IPS DF 19.7 (cell line): Measurements from ENCODE around the gene VAT1L.

Experiments
- DNase-seq: peaks from one replicate; pipeline ENCODE4 v3.0.0-alpha.2; 2013; ENCODE audit warnings: low read depth, low spot score

Gene VAT1L

DNA sequence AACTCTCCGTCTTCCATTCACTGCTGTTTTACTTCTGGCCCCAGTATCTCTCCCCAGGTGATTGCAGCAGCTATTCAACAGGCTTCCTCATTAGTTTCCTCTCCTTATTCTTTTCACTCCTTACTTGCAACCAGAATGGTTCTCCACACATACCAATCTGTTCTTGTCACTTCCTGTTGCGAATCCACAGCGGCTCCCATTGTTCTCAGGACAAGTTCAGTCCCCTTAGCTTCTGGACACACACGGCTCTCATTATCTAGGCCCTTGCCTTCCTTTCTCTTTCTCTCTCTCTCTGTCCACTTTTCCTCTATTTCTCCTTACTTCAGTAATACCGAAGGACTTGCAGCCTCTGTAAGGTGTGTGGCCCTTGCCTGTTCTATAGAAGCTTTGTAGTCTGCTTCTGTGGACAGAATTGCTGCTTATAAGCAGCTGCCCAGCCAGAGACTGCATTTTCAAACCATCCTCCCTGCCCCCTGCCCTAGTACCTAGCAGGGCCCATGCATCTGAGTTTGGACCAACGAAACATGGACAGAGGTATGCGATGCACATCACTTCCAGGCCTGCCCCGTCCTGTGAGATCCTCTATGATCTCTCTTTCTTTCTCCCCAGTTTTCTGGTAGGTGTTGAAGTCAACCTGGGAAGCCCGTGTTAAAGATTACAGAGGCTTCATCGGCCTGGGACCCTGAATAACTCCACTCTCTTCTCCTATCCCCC is 45.7 kb downstream of the VAT1L start:
- DNase-seq = peak; percentile 86

DNA sequence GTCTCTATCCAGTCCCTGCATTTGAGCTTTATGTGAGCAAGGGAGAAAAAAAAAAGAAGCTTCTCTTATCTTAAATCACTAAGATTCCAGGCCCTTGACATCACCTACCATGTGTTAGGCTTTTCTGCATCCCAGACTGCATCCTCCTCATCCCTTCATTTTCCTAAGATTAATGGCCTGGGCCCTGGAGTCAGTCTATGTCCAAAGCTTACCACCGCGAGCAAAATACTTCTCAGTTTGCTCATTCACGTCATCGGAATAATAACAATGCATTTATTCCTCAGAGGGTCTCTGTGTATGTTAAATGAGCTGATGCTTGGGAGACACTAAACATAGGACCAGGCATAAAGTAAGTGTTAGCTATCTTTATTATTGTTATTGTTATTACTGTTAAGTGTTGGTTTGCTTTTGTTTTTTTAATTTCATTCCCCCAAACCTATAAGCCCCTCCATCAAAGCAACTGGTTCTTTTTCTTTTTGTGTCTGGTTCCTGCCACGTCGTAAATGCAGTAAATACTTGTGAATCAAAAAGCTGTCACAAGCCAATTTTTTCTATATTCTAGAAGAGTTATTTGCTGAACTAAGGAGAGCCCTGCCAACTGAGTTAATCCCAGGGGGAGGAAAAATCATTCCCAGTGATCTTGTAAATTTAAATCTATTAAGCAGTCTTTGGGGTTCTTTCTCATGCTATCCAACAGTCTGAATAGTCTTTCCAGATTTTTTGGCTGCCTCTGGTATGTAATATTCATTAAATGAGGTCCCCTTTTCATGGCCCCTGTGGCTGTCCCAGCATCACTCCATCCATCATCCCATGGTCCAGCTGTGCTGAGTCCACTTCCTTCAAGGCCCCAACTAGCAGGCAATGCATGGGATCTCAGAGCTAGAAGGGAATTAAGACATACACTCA is 46.5 kb downstream of the VAT1L start:
- DNase-seq = no peak

GRCh38 chr16:77836801-77837200 is 48.4 kb downstream of the VAT1L start:
- DNase-seq = no peak

DNA sequence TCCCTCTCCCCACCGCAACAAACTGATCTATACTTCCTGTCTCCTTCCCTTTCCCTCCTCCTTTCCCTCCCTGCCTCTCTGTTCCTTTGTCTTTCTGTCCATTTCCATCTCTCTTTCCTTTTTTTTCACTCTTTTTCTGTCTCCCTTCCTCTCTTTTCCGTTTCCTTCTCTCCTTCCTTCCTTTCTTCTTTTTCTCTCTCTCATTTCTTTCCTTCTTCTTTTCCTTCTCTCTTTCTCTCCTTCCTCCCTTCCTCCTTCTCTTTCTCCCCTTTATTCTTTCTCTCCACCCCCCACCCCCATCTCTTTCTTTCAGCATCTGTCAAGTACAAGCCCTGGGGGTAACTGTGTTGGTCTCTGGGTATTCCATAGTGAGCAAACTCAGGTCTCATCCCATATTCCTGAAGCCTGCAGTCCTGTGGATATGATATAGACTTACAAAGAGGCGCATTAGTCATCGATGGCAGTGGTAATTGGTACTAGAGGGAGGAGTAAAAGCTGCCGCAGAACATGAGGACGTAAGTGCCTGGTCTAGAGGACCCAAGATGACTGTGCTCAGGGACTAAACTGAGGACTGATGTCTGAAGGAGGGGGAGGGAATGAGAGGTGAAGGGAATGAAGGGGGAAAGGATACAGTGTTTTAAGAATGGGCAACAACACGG is 50.4 kb downstream of the VAT1L start:
- DNase-seq = no peak

- no peak for DNase-seq
Observed at GRCh38 chr16:77840093-77840492, 51.7 kb downstream of the VAT1L start.

DNA sequence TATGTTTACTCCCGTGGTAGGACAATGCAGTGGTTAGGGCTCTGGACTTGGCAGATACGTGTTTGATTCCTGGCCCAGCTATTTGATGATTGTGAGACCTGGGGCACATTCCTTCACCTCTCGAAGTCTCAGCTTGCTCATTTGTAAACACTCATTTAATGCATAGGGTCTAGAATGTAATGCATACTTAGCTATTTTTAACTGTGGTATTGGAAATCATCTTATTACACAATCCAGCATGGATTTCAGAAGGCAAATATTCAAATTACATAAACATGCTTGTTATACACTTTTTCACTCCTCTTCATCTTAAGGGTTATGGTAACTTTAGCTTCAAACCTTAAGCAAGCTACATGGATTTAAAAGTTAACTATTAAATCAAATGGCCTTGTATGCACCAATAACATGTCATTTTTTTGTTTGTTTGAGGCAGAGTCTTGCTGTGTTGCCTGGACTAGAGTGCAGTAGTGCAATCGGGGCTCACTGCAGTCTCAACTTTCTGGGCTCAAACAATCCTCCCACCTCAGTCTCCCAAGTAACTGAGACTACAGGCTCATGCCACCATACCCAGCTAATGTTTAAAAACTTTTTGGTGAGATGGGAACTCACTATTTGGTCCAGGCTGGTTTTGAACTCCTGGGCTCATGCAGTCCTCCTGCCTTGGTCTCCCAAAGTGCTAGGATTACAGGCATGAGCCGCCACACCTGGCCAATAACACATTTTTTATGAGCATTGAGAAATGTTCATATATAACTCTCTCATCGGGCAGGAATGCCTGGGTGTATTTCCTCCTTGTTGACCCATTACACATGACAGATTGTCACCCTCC is 52.5 kb downstream of the VAT1L start:
- no peak for DNase-seq

DNA sequence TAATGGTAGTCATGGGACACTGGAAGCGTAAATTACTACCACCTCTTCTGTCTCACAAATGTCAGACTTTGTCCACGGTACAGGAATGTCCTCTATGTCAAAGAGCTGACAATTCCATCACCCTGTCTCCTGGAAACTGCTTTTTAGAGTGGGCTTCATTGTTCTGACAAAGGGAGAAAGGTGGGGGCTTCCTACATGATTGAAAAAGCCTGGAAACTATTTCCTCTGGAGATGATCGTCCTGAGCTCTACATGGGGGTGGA is 53.1 kb downstream of the VAT1L start:
- no peak for DNase-seq

- DNase-seq = no peak
Observed at GRCh38 chr16:77842468-77842867, 54.1 kb downstream of the VAT1L start.

GRCh38 chr16:77843405-77843804 is 55.0 kb downstream of the VAT1L start:
- DNase-seq = no peak

- DNase-seq = no peak
Observed at GRCh38 chr16:77844801-77845200, 56.4 kb downstream of the VAT1L start.

DNA sequence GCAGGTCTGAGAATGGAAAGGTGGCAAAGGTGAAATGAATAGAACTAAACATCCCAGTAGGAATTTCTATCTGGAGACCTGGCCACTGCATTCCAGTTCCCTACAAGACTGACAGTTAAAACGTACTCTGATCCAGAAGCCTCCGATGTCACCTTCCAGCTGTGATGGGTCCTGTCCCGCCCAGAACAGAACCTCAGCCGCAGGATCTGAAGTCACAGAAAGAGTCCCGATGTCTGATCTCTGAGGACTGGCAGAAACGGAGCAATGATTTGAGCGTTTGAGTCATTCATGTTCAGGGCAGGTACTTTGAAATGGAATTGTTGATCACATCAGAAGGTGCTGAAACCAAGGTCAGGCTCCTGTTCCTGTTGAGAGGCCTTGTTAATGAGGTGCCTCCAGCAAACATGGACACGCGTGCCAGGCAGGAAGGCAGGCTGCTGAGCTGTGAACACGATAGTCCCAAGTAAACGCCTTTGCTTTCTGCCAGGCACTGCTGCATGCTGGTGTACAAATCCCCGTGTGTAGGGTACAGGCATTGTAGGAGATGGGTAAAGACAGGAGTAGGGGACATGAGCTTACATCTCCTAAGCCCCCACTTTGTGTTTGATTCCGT is 61.4 kb downstream of the VAT1L start:
- DNase-seq = no peak

DNA sequence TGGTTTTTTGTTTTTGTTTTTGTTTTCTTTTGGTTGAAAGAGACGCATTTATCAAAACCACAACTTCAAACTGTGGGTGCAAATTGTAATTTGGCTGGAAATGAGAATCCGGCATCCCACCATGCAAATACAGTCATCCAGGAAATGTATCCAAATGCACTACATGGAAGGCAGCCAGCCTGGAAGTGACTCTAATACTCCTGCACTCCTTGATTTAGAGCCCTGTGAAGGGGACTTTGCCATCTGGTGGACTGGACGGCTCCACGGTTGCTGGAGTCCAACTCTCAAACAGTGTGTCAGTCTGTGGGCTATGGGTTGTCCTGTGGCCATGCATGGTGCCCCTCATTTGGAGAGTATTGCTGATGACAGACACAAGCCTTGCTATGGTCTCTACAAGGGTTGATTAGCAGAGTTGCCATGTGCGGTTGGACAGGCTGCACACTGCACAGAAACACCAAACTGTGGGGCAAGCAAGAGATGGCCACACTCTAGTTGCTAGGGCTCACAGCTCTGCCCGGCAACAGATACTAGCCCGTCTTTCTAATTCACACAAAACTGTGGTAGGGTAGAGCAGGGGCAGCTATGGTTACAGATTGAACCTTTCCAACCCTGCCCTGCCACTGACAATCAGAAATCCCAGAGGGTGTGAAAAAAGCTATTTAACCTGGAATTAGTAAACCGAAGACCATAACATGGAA is 62.4 kb downstream of the VAT1L start:
- DNase-seq = no peak

GRCh38 chr16:77853161-77853560 is 64.8 kb downstream of the VAT1L start:
- DNase-seq = no peak

GRCh38 chr16:77856438-77857160 is 68.2 kb downstream of the VAT1L start:
- DNase-seq = peak; percentile 45

GRCh38 chr16:77858060-77858459 is 69.7 kb downstream of the VAT1L start:
- no peak for DNase-seq

- no peak for DNase-seq
Observed at GRCh38 chr16:77859493-77860232, 71.3 kb downstream of the VAT1L start.

- DNase-seq = no peak
Observed at GRCh38 chr16:77860953-77861352, 72.6 kb downstream of the VAT1L start.

DNA sequence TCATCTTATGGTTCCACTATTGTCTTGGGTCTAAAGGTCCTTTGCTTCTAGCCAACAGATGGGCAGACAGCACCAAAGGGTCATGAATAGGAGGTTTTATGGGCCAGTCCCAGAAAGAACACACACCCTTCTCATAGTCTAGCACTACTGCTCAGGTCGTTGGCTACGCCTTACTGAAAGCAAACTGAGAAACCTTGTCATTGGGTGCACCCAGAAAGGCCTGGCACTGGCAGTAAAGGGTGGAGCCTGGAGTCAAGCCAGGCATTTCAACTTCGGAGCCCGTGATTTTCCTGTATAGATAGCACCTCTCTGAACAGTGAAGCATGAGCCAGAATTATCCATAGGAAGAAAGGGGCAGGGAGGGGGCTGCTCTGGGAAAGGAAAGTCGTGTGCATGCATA is 74.9 kb downstream of the VAT1L start:
- DNase-seq = no peak

DNA sequence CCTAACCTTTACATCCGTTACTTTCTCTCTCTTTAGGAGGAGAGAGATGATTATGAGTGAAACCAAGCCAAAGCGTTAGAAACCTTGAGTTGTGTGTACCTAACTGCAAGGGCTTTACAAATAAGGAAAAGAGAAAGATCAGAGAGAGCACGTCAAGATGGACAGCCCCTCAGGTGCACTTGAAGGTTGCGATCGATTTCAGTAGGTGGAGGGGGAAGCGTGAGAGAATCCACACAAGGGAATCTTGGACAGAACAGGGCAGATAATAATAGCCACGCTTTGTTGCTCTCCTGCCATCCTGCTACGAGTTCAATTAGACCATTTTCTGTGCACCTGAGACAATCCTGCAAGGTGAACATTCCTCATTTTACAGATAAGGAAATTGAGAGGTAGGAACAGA is 78.4 kb downstream of the VAT1L start:
- no peak for DNase-seq
